ENCODE measurements around the gene CLCN2. TPM values are rescaled to one million over a fixed set of nuclear protein-coding genes. Genes with fewer than 3 reads are reported as not detected.

CLCN2 gene
- total RNA-seq, 1 experiment from 2014 or later, result 4.4 TPM

DNA sequence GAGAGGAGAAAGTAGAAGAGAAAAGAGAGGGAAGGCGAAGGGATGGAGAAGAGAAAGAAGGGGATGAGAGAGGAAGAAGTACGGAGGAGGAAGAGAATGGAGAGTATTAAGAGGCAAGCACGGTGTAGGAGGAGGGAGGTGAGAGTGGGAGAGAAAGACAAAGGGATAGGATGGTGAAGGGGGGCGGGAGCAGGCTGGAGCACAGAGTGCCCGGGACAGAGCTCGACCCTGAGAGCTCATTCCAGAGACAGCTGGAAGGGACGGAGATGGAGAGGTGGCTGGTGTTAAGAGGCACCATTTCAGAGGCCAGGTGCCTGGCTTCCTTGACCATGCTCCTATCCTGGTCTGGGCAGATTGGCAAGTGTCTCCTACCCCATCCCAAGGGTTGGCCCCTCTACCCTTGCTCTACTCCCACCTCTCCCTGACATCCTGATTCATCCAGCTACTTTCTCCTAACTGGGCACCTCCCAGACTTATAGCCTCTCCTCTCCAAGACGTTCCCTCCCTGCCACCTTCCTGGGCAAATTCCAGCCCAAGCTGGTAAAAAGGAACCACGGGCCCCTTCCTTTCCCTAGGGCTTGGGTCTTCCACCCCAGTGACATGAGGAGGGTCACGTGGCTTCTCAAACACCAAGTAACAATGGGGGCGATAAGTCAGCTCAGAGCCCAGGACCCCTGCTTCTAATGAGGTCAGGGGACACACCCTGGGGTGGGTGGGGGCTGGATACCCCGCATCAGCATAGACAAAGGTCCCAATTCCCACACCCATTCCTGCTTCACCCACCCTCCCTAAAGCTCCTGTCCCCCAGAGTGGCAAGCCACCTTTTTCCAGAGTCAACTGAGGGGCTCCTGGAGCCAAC lies 1.1 kb downstream of the CLCN2 start:
- no peak for DNase-seq (ENCODE audit: low read depth)

DNA sequence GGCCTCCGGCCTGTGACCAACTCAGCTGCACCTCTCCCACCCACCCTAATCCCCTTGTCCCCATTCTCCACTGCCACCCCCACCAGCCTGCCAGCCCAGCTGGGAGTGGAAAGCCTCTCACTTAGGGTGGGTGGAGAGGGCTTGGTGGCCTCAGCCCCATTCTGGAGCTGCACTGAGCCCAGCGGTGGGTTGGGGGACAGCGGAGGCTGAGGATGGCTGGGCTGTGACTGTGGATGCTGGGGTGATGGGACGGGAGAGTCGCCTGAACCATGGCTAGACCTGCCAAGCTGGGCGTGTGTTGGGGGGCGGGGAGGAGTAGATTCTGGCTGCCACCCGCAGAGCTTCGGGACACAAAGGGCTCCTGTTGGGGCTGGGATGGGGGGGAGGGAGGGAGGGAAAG lies 1.8 kb downstream of the CLCN2 start:
- DNase-seq (ENCODE audit: low read depth), result no peak

DNA sequence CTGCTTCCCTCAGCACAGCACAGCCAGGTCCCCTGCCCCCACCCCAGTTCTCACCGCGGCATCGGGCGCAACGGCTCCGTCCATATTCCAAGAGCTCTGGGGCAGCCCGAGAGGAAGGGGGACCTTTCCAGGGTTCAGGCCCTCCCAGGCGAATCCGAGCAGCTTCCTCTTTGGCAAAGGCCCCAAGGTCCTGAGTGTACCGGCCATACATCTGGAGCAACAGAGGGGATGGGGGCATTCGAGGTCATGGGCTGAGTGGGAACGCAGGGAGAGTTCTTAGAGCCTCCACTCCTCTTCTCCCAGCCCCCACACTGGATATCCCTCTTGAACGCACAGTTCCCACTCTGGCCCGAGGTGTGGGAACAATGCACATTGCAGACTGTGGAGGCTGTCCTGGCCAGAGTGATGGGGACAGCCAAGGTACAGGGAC lies 2.5 kb downstream of the CLCN2 start:
- no peak for DNase-seq (ENCODE audit: low read depth)

DNA sequence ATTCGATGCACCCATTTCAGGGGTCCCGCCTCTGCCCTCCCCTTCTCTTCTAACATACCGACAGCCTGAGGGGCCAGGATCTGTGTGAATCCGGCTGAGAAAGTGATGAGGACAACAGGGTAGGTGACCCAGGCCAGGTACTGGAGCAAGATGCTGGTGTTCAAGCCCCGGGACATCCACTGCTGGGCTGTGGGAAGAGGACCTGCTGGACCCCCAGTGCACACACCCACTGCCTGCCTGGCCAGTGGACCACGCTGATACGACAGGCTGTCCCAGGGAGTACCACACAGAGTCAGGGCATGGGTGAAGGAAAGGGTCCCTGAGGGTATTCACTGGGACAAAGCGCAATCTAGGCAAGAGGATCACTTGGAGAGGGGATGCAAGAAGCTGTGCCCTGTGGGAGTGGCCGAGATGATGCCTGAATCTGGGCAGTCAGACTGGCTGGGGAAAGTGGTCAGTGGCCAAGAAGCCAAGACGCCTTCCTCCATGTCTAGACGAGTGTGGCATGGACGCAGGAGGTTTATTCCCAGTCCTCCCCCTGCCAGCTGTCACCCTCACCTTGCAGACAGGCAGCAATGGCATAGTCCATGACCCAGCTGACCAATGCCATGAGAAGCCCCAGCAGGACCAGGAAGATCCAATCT lies 3.2 kb downstream of the CLCN2 start:
- no peak for DNase-seq (ENCODE audit: low read depth)

DNA sequence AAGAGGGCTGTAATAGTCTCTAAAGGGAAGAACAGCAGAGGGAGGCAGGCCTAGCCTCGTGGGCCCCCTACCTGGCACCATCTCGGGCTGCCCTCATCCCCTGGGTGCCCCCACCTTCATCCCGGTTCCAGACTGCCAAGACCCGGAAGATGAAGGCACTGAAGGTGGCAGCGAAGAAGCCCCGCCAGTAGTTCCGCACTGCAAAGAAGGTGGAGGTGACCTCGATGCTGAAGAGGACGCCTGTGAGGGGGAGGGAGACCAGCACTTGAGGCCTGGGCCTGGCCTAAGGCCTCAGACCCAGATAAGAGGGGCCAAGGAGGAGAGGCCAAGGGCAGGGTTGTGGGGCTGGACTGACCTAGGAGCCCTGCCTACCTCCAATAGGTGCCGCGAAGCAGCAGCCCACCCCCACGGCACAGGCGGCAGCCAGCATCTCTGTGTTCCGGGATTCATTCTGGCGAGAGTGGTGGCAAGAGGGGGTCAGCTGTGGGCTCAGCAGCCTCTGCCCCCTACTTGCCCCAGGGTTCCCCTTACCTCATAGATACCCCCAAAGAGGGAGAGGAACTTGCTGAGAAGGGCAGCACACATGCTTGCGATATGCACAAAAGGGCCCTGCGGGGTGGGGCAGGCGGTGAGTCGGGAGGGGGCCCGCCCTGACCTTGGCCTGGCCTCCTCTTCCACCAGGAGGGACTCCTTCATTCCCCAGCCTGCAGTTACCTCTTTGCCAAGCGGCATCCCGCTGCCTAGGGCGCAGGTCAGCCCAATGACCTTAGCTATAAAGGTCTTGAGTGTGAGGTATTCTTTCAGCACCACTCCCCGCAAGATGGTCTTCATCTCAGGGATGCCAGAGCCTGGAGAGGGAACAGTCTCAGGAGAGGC lies 3.9 kb downstream of the CLCN2 start:
- no peak for DNase-seq (ENCODE audit: low read depth)

DNA sequence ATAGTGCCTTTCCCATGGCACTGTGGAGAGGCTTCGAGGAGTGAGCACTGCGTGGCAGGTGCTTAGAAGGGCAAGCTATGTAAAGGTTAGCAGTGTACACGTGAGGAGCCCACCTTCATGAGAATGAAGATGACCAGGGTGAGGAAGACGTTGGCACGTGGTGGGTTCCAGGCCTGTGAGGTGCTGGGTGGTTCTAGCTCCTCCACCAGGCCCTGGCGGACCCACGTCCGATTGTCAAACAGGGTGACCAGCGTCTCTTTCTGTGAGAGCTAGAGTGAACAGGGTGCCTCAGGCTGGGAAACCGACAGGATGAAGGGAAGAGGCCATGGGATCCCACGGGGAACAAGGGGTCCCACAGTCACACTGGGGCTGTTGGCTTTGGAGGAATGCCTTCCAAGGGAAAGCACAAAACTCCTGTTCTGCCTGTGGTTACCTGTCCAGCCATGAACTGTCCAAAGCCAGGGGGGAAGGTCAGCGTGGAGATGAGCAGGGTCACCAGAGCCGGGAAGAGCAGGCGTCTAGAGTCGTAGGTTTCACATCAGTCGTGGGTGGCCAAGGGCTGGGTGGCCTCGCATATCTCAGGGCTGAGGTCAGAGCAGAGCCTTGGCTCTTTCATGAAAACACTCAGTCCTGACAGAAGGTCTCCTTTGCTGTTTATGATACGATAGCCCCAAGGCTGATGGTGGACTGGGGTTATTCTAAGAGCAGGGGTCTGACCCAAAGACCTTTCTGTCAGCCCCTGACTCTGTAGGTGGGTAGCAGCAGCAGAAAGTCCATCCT lies 6.0 kb downstream of the CLCN2 start:
- DNase-seq (ENCODE audit: low read depth), result no peak

DNA sequence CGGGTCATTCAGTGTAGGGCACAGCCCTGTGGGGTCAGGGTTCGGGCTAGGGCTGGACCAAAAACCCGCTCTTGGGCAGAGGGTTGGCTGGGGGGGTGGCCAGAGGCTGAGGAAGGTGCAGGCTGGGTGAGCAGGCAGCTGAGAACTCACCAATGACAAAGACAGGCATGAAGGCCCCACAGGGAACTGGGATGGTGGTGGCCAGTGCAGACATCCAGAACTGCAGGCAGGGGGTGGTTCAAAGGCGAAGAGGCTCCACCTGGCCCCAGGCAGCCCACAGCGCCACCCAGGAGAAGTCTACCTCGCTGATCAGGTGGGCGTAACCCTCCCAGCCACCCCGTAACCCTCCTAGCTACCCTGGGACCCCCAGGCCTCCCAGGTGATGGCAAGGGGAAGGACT lies 6.7 kb downstream of the CLCN2 start:
- DNase-seq (ENCODE audit: low read depth), result no peak

DNA sequence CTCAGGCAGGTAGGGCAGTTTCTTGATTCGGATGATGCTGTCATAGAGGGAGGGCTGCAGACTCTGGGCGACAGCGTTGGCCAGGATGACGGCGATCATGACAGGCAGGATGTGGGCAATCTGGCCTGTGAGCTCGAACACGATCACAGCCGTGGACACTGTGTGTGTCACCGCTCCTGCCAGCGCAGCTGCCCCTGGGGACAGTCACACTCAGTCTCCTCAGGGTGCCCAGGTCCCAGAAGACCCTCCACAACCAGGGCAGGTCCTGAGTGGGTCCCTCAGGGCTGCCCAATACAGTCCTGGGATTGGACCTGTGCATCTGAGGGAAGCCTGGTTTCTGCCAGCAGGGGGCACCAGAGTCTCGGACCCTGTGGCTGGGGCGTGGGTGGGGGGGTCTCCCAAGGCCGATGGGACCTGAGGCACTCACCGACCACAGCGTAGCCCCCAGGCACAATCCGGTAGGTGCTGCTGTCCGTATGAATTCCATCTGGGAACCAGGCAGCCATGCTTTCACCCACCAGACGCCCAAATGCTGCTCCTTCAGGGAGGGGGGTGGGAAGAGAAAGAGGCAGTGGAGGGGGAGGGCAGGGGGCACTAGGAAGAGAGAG lies 7.2 kb downstream of the CLCN2 start:
- no peak for DNase-seq (ENCODE audit: low read depth)

DNA sequence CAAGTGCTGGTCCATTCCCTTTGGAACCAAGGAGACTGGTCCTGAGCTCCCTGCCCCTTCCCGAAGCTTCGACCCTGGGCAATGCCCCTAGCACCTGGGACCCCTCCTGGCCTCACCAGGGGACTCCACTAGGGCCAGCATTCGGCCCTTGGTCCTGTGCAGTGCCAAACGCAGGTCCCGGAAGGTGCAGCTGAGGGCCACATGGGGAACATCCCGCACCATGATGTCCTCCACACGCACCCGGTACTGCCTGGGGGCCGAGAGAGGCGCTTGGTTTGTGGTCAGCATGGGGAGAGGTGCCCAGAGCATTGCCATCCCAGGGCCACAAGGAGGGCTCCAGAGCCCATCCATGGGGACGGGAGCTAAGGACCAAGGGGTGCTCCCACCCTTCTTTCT lies 7.9 kb downstream of the CLCN2 start:
- DNase-seq (ENCODE audit: low read depth), result no peak

DNA sequence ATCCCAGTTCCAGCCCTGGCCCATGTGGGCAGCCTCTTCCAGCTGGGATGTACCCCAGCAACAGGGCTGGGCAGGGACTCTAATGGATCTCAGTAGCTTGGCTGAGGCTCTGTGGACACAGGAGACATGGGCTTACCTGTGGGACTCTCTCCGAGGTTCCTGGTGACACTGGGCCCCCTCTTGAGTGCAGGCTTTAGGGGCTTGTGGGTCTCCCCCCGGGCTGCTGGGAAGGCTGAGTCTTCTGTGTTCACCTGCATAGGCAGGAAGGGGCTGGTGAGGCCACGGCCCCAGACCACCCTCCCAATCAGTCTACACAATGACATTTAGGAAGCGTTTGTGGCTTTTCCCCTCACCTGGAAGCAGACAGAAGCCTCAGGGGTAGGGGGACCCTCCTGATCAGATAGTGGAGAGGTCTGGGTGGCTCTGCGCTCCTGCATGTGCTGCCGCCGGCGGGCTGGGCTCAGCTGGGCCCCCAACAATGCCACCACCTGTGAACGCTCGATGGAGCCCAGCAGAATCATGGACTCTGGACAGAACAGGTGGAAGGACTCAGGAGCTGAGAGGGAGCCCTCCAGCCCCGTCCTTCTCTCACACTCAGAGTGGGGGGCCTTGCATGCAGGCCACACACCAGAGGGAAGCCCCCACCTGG lies 8.4 kb downstream of the CLCN2 start:
- no peak for DNase-seq (ENCODE audit: low read depth)

DNA sequence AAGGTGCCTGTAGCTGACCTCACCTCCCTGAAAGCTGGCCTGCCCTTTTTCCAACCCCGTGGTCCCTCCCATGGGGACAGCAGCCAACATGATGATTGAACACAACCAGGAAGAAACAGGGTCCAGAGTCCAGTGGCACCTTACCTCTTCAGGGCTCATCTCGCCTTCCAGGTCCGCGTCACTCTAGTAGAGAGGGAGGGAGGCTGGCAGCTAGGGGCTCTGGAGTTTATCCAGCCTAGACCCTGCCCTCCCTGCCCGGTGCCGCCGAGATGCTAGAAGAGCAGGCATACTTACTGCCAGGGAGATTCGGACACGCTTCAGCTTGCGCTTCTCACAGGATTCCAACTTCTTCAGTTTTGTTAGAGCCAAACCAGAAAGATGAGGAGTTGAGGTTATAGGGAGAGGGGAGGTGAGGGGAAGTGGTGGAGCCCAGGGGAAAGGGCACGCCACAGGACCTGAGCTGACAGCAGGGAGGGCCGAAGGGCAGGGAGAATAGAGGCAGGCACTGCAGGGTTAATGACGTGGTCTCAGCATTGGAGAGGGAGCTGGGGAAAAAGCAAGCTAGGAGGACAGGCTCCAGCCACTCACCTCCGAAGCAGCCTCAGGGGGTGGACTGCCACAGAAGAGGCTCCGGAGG lies 9.1 kb downstream of the CLCN2 start:
- DNase-seq (ENCODE audit: low read depth), result no peak

DNA sequence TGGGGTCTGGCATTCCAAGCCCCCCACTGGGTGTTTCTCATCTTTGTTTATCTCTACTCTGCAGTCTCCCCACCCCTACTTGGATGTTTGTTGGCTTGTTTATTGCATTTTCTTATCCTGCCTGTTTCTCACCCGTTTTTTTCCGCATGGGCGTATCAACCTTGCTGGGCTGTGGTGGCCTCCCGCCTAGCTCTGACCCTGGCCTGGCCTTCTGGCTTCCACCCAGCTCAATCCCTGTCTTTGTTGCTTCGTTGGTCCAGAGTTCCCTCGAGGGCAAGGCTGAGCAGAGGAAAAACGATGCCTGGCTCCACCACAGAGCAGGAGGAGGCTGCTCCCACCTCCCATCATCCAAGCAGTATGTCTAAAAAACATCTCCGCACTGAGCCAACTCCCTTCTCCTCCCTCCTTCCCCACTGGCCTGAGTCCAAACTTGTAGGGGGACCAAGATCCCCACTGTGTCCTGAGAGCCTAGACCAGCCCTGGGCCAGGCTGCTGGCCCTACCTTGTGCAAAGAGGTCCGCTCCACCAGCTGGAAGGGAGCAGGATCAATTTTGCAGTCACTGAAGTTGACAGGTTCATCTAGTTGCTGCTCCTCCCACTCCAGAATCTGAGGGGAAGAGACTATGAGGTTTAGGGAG lies 9.8 kb downstream of the CLCN2 start:
- DNase-seq (ENCODE audit: low read depth), result no peak

DNA sequence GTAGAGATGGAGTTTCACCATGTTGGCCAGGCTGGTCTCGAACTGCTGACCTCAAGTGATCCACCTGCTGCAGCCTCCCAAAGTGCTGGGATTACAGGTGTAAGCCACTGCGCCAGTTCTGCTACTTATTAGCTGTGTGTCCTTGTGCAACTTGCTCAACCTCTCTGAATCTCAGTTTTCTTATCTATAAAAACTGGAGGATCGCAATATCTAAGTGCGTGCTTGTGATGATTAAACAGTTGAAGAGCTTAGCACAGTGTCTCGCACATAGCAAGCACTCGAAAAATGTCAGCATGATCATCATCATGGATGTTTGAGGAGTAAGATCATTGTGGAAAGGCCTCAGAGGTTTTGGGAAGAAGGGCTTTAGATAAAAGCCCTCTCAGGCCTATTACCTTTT lies 10.8 kb downstream of the CLCN2 start:
- DNase-seq (ENCODE audit: low read depth), result no peak

DNA sequence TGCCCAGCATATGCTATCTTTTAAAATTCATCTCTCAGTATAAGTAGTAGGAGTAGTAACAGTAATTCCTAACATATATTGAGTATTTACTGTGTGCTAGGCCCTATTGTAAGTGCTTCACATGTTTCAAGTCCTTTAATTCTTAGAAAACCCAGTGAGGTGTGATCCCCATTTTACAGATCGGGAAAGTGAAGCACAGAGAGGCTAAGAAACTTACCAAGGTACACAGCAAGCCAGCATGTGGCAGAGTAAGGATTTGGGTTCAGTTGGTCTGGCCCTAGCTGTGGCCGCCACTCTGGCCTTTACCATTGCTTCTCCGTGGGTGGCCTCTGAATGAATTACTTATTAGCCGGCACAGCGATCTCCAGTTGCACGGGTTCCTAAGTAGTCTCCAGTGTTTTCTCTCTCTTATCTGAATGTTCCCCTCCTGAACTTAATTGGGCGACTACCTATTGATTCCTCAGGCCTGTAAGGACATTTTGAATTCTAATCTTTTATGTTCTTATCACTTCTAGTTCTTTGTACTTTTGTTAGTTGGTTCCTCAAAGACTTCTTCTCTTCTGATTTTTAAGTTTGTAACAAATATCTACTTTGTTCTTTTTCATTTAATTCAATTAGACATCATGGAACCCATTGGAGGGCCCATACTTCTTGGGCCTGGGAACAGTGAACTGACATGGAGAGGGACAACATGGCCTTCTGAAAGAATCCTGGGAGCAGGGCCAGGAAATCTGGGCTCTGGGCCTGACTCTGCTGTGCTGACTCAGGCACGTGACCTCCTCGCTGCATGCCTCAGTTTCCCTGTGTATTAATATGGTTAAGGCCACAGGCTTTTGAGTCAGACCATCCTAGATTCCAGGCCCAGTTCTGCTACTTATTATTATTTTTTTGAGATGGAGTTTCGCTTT lies 11.6 kb downstream of the CLCN2 start:
- DNase-seq (ENCODE audit: low read depth), result no peak

DNA sequence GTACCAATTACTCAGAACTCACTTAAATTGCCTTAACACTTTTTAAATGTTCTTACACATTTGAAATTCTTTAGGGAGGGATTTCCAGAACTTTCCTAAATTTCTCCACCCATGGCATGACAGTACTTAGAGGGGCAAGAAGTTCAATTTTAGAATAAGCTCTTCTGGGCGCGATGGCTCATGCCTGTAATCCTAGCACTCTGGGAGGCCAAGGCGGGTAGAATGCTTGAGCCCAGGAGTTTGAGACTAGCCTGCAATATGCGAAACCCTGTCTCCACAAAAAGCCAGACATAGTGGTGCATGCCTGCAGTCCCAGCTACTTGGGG lies 13.4 kb downstream of the CLCN2 start:
- no peak for DNase-seq (ENCODE audit: low read depth)

DNA sequence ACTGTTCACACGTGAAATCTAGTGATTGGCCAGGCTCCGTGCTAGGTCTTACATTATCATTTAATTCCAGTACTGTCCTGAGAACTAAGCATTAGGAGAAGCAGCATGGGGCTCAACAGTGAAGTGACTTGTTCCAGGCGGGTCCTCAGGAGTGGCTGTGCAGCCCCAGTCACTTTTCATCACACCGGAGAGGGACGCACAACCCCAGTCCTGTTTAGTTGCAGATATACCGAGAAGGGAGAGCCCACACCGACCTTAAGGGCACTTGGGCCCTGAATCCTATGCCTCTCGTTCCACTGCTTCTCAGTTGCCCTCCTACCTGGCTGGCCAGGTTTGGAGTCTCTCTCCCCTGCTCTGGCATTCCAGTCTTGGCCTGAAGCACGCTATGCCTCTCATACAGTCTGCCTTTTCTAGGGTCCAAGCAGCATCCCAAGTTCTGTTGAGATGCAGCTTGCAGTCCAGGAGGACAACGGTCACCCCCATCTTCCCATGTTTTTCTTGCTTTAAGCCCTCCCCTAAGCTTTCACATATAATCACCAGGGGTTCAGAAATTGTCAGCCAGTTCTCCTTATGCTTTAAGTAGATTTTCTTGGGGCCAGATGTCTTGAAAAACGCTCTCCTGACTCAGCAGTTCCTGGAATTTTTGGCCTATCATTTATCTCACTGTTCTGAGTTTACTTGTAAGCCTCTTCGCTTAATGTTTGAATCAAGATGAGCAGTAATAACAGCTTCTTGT lies 13.9 kb downstream of the CLCN2 start:
- no peak for DNase-seq (ENCODE audit: low read depth)

DNA sequence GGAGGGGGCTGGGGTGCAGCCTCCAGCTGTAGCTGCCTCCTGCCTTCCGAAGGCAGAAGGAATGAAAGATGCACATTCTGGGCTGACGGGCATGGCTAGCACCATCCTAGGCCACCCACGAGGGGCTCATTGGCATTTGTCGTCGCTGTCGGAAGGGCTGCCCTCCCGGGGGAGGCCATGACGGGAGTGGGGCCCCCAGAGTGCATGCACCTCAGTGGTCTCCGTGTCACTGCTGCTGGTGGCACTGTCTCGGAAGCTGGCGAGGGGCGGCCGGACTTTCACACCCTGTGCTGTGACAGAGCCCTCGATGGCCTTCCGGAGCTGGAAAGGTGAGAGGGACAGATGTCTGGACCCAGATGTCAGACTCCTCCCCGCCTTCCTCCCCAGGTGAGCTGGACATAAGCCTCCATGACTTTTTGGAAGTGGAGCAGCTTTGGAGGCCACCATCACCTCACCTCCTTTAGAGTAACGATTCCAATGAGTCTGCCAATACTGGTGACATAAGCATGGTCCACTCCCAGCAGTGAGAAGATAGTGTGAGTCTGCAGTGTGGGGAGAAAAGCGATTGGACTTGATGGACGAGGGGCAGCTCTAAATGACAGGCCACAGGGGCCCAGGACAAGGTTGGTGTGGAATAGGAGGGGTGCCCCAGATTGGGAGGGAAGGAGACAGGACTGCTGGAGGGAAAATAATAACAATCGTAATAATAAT lies 14.8 kb downstream of the CLCN2 start:
- no peak for DNase-seq (ENCODE audit: low read depth)
